ENCODE data around the gene ROR2. TPM values are rescaled to one million over a fixed set of nuclear protein-coding genes. Genes with fewer than 3 reads are reported as not detected.

ROR2 gene
- total and polyA plus RNA-seq, 2 of the 8 experiments (the other 6 are each of a cell fraction or from before 2014, with no cell fraction given), result 2.7 to 4.3 TPM

DNA sequence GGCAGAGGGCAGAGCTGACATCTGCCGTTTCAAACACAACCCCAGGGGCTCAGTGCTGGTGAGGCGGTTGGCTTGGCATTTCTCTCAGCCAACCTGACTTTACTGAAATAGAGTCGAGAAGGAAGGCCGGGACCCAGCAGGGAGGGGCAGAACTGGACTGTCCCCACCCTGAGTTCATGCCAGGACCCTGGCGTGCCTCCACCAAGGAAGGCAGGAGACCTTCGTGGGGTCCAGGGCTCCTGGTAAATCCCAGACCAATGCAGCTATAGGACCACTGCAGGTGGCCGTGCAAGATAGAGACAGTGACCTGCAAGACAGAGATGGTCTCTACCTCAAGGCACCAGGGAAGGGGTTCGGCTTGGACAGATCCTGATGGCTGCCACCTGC, 132.9 kb downstream of the ROR2 start (continued):
- TF ChIP-seq FOSL1 (IDR thresholded peaks at IDR 0.05; ENCODE audit: insufficient read depth, low read depth, low read length), result no peak
- no peak for TF ChIP-seq SIX5 (IDR thresholded peaks at IDR 0.05; ENCODE audit: low read depth, low read length)
- TF ChIP-seq SIRT6 (IDR thresholded peaks at IDR 0.05; ENCODE audit: low read length), result no peak
- TF ChIP-seq SUZ12 (IDR thresholded peaks at IDR 0.05; ENCODE audit: low read length), result no peak

Measured in H1 (cell line).